WTC11 (cell line): Measurements from ENCODE around the gene MPEG1. TPM values are rescaled to one million over a fixed set of nuclear protein-coding genes. Genes with fewer than 3 reads are reported as not detected.

Experiments used
- ATAC-seq: fragments of 200-7000 bp; cut with Tn5 transposase; 2 replicates; pipeline ENCODE4 v1.10.0; 2021; ENCODE audit warnings: mild to moderate bottlenecking, moderate library complexity
- CTCF ChIA-PET: fragments of 300-600 bp; sonication (Branson Sonifier 250); formaldehyde crosslinking; loops from one replicate; lab custom pipeline; 2021; ENCODE audit warnings: antibody characterized with exemption; lab: Charles Lee
- POLR2A ChIA-PET: fragments of 350-600 bp; sonication (Branson Sonifier 250); formaldehyde crosslinking; loops from one replicate; lab custom pipeline; 2021; ENCODE audit warnings: antibody characterized with exemption; lab: Charles Lee
- DNase-seq: peaks from one replicate; pipeline ENCODE4 v3.0.0; 2021; ENCODE audit warnings: low spot score
- H3K27ac Mint-ChIP-seq: 2 replicates; pipeline ENCODE4 v1.8.0; 2021; ENCODE audit warnings: mixed read lengths
- H3K27me3 Mint-ChIP-seq: 2 replicates; pipeline ENCODE4 v1.8.0; 2021; ENCODE audit warnings: low read depth, mild to moderate bottlenecking, moderate library complexity, mixed read lengths
- H3K36me3 Mint-ChIP-seq: 2 replicates; pipeline ENCODE4 v1.8.0; 2021; ENCODE audit warnings: mixed read lengths
- H3K4me1 Mint-ChIP-seq: 2 replicates; pipeline ENCODE4 v1.8.0; 2022; ENCODE audit warnings: mixed read lengths
- H3K4me3 Mint-ChIP-seq: 2 replicates; pipeline ENCODE4 v1.8.0; 2021; ENCODE audit warnings: mild to moderate bottlenecking, moderate library complexity, mixed read lengths
- H3K9me3 Mint-ChIP-seq: 2 replicates; pipeline ENCODE4 v1.8.0; 2021; ENCODE audit warnings: mixed read lengths
- ETV6 ChIP-seq: sonication (generic); formaldehyde crosslinking; IDR thresholded peaks from 2 replicates; pipeline ENCODE4 v1.8.1; 2022; ENCODE audit warnings: mild to moderate bottlenecking, missing genetic modification reagents
- GTF2I ChIP-seq: fragments of 250-450 bp; sonication (Bioruptor Pico); conservative IDR thresholded peaks from 2 replicates; pipeline ENCODE4 v1.4.0; 2021; ENCODE audit warnings: mild to moderate bottlenecking
- HMGA2 ChIP-seq: fragments of 250-450 bp; sonication (Bioruptor Pico); IDR thresholded peaks from 2 replicates; pipeline ENCODE4 v1.4.0; 2021; ENCODE audit warnings: mild to moderate bottlenecking, moderate library complexity
- MYBL2 ChIP-seq: sonication (generic); formaldehyde crosslinking; IDR thresholded peaks from 2 replicates; pipeline ENCODE4 v1.8.1; 2023; ENCODE audit warnings: mild to moderate bottlenecking, moderate library complexity, missing genetic modification reagents
- ZNF121 ChIP-seq: sonication (generic); formaldehyde crosslinking; IDR thresholded peaks from 2 replicates; pipeline ENCODE4 v1.8.0; 2023; ENCODE audit warnings: missing genetic modification reagents
- ZNF138 ChIP-seq: sonication (generic); formaldehyde crosslinking; conservative IDR thresholded peaks from 2 replicates; pipeline ENCODE4 v1.8.1; 2022; ENCODE audit warnings: mild to moderate bottlenecking, moderate library complexity, missing genetic modification reagents
- ZNF232 ChIP-seq: sonication (generic); formaldehyde crosslinking; IDR thresholded peaks from 2 replicates; pipeline ENCODE4 v1.8.0; 2022; ENCODE audit warnings: mild to moderate bottlenecking, missing genetic modification reagents
- total RNA-seq: library from RNA; stranded (reverse); gene quantifications from 3 replicates; pipeline ENCODE4 v1.2.3, GENCODE V29; 2021
- TF ChIP-seq, protein P1 (sequence below): sonication (generic); formaldehyde crosslinking; conservative IDR thresholded peaks from 2 replicates; pipeline ENCODE4 v1.8.1; 2023; ENCODE audit warnings: mild to moderate bottlenecking, low read depth, missing genetic modification reagents, moderate library complexity
- TF ChIP-seq, protein P2 (sequence below): sonication (generic); formaldehyde crosslinking; IDR thresholded peaks from 2 replicates; pipeline ENCODE4 v1.8.1; 2023; ENCODE audit warnings: mild to moderate bottlenecking, missing genetic modification reagents
- TF ChIP-seq, protein P3 (sequence below): sonication (generic); formaldehyde crosslinking; IDR thresholded peaks from 2 replicates; pipeline ENCODE4 v1.8.1; 2022; ENCODE audit warnings: low read depth, missing genetic modification reagents, borderline replicate concordance
- TF ChIP-seq, protein P4 (sequence below): sonication (generic); formaldehyde crosslinking; IDR thresholded peaks from 2 replicates; pipeline ENCODE4 v1.8.0; 2023; ENCODE audit warnings: missing genetic modification reagents, mild to moderate bottlenecking, borderline replicate concordance
- TF ChIP-seq, protein P5 (sequence below): sonication (generic); formaldehyde crosslinking; IDR thresholded peaks from 2 replicates; pipeline ENCODE4 v1.8.1; 2022; ENCODE audit warnings: missing genetic modification reagents, borderline replicate concordance
- TF ChIP-seq, protein P6 (sequence below): fragments of 250-450 bp; sonication (Bioruptor Pico); conservative IDR thresholded peaks from 2 replicates; pipeline ENCODE4 v1.9.0; 2021; ENCODE audit warnings: mild to moderate bottlenecking
- TF ChIP-seq, protein P7 (sequence below): fragments of 250-450 bp; sonication (Bioruptor Pico); IDR thresholded peaks from 2 replicates; pipeline ENCODE4 v1.9.0; 2021; ENCODE audit warnings: mild to moderate bottlenecking

Gene MPEG1
- total RNA-seq, 1 experiment from 2014 or later = 0.09 TPM

DNA sequence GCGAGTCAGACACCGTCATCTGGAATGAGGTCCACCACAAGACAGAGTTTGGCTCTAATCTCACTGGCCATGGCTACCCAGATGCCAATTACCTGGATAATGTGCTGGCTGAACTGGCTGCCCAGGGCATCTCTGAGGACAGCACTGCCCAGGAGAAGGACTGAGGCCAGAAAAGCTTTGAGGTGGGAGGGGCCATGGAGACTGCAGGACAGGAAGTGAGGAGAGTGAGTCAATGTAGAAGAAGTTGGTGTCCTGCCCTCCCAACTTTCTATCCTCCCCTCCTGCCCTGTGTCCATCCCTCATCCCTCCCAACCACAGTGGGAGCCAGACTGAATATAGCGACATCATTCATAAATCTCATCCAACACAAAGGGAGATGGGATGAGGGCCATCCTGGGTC lies 8.0 kb downstream of the MPEG1 start:
- POLR2A ChIA-PET = no interaction called here
- no peak for DNase-seq
- Mint-ChIP-seq H3K9me3 (no peaks in the 10 kb centered on the region), H3K27ac (no peak overlapping the region), H3K4me3 (no peak overlapping the region), H3K27me3 (no peaks in the 10 kb centered on the region), H3K4me1 (peaks cover 6% of the 10 kb centered on the region), H3K36me3 (peaks cover 33% of the 10 kb centered on the region)
- ATAC-seq = no peak
- CTCF ChIA-PET = interaction anchor here (0.9 to 4.3 kb wide), 3 partner anchors 18 to 23 kb away, joined by 3 to 38 read pairs (median 4); no protein-coding TSS in a partner anchor
- TF ChIP-seq GTF2I (CRISPR knock-in tag) (no peak), ZNF121 (CRISPR knock-in tag) (no peak), HMGA2 (CRISPR knock-in tag) (no peak), ETV6 (CRISPR knock-in tag) (no peak), ZNF232 (CRISPR knock-in tag) (no peak), ZNF138 (no peak), MYBL2 (CRISPR knock-in tag) (no peak)
- TF ChIP-seq, protein P1, sequence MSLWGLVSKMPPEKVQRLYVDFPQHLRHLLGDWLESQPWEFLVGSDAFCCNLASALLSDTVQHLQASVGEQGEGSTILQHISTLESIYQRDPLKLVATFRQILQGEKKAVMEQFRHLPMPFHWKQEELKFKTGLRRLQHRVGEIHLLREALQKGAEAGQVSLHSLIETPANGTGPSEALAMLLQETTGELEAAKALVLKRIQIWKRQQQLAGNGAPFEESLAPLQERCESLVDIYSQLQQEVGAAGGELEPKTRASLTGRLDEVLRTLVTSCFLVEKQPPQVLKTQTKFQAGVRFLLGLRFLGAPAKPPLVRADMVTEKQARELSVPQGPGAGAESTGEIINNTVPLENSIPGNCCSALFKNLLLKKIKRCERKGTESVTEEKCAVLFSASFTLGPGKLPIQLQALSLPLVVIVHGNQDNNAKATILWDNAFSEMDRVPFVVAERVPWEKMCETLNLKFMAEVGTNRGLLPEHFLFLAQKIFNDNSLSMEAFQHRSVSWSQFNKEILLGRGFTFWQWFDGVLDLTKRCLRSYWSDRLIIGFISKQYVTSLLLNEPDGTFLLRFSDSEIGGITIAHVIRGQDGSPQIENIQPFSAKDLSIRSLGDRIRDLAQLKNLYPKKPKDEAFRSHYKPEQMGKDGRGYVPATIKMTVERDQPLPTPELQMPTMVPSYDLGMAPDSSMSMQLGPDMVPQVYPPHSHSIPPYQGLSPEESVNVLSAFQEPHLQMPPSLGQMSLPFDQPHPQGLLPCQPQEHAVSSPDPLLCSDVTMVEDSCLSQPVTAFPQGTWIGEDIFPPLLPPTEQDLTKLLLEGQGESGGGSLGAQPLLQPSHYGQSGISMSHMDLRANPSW (CRISPR knock-in tag) = no peak
- TF ChIP-seq, protein P2, sequence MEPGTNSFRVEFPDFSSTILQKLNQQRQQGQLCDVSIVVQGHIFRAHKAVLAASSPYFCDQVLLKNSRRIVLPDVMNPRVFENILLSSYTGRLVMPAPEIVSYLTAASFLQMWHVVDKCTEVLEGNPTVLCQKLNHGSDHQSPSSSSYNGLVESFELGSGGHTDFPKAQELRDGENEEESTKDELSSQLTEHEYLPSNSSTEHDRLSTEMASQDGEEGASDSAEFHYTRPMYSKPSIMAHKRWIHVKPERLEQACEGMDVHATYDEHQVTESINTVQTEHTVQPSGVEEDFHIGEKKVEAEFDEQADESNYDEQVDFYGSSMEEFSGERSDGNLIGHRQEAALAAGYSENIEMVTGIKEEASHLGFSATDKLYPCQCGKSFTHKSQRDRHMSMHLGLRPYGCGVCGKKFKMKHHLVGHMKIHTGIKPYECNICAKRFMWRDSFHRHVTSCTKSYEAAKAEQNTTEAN (CRISPR knock-in tag) = no peak
- TF ChIP-seq, protein P3, sequence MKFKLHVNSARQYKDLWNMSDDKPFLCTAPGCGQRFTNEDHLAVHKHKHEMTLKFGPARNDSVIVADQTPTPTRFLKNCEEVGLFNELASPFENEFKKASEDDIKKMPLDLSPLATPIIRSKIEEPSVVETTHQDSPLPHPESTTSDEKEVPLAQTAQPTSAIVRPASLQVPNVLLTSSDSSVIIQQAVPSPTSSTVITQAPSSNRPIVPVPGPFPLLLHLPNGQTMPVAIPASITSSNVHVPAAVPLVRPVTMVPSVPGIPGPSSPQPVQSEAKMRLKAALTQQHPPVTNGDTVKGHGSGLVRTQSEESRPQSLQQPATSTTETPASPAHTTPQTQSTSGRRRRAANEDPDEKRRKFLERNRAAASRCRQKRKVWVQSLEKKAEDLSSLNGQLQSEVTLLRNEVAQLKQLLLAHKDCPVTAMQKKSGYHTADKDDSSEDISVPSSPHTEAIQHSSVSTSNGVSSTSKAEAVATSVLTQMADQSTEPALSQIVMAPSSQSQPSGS (CRISPR knock-in tag) = no peak
- TF ChIP-seq, protein P4, sequence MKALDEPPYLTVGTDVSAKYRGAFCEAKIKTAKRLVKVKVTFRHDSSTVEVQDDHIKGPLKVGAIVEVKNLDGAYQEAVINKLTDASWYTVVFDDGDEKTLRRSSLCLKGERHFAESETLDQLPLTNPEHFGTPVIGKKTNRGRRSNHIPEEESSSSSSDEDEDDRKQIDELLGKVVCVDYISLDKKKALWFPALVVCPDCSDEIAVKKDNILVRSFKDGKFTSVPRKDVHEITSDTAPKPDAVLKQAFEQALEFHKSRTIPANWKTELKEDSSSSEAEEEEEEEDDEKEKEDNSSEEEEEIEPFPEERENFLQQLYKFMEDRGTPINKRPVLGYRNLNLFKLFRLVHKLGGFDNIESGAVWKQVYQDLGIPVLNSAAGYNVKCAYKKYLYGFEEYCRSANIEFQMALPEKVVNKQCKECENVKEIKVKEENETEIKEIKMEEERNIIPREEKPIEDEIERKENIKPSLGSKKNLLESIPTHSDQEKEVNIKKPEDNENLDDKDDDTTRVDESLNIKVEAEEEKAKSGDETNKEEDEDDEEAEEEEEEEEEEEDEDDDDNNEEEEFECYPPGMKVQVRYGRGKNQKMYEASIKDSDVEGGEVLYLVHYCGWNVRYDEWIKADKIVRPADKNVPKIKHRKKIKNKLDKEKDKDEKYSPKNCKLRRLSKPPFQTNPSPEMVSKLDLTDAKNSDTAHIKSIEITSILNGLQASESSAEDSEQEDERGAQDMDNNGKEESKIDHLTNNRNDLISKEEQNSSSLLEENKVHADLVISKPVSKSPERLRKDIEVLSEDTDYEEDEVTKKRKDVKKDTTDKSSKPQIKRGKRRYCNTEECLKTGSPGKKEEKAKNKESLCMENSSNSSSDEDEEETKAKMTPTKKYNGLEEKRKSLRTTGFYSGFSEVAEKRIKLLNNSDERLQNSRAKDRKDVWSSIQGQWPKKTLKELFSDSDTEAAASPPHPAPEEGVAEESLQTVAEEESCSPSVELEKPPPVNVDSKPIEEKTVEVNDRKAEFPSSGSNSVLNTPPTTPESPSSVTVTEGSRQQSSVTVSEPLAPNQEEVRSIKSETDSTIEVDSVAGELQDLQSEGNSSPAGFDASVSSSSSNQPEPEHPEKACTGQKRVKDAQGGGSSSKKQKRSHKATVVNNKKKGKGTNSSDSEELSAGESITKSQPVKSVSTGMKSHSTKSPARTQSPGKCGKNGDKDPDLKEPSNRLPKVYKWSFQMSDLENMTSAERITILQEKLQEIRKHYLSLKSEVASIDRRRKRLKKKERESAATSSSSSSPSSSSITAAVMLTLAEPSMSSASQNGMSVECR (CRISPR knock-in tag) = no peak
- TF ChIP-seq, protein P5, sequence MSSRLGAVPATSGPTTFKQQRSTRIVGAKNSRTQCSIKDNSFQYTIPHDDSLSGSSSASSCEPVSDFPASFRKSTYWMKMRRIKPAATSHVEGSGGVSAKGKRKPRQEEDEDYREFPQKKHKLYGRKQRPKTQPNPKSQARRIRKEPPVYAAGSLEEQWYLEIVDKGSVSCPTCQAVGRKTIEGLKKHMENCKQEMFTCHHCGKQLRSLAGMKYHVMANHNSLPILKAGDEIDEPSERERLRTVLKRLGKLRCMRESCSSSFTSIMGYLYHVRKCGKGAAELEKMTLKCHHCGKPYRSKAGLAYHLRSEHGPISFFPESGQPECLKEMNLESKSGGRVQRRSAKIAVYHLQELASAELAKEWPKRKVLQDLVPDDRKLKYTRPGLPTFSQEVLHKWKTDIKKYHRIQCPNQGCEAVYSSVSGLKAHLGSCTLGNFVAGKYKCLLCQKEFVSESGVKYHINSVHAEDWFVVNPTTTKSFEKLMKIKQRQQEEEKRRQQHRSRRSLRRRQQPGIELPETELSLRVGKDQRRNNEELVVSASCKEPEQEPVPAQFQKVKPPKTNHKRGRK = no peak
- TF ChIP-seq, protein P6, sequence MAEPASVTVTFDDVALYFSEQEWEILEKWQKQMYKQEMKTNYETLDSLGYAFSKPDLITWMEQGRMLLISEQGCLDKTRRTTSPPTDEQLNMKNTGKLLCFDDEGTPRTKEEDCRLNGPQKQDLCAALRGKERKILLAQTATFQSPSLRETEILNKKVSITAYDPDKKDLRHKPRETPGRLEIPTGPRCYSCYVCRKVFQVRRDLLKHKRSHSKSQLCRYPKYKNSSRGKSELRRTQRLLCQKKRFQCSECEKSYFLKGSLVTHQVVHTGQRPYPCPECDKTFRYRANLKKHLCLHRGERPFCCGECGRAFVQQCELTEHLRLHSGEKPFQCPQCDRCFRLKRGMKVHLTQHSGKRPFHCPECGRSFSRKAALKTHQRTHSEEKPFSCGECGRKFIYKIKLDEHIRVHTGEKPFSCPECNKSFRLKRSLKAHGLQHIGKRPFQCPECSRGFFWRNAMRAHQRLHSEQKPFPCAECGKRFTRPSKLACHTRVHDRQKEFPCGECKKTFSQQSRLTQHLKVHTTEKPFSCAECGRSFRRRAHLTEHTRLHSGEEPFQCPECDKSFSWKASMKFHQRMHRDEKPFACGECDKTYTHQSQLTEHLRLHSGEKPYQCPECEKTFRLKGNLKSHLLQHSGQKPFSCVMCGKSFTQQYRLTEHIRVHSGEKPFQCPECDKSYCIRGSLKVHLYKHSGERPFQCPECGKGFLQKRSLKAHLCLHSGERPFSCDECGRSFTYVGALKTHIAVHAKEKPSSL (CRISPR knock-in tag) = no peak
- TF ChIP-seq, protein P7, sequence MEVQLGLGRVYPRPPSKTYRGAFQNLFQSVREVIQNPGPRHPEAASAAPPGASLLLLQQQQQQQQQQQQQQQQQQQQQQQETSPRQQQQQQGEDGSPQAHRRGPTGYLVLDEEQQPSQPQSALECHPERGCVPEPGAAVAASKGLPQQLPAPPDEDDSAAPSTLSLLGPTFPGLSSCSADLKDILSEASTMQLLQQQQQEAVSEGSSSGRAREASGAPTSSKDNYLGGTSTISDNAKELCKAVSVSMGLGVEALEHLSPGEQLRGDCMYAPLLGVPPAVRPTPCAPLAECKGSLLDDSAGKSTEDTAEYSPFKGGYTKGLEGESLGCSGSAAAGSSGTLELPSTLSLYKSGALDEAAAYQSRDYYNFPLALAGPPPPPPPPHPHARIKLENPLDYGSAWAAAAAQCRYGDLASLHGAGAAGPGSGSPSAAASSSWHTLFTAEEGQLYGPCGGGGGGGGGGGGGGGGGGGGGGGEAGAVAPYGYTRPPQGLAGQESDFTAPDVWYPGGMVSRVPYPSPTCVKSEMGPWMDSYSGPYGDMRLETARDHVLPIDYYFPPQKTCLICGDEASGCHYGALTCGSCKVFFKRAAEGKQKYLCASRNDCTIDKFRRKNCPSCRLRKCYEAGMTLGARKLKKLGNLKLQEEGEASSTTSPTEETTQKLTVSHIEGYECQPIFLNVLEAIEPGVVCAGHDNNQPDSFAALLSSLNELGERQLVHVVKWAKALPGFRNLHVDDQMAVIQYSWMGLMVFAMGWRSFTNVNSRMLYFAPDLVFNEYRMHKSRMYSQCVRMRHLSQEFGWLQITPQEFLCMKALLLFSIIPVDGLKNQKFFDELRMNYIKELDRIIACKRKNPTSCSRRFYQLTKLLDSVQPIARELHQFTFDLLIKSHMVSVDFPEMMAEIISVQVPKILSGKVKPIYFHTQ (CRISPR knock-in tag) = no peak
